Muscle layer of duodenum (tissue), 2 donors: Measurements from ENCODE around the gene ATF1.
"Not testable (repeated sequence)": the region's sequence is repeated elsewhere in the genome, so short reads cannot be mapped to it uniquely, and the experiment has no call there.

Experiments used
- H3K27ac ChIP-seq: one replicate; pipeline ENCODE4 v1.7.0; 2013; ENCODE audit warnings: mild to moderate bottlenecking, low read length
- H3K27me3 ChIP-seq: one replicate; pipeline ENCODE4 v1.7.0; 2013; ENCODE audit warnings: low read depth, mild to moderate bottlenecking, control low read depth, low read length
- H3K36me3 ChIP-seq, 2 donors: one replicate each; pipeline ENCODE4 v1.7.0; 2013; ENCODE audit warnings: low read length in 2 of 2, control low read depth in 1 of 2, mild to moderate bottlenecking in 1 of 2; ENCODE audit not compliant: insufficient read depth in 2 of 2, control insufficient read depth in 1 of 2
- H3K4me1 ChIP-seq, 2 donors: one replicate each; pipeline ENCODE4 v1.7.0; 2013; ENCODE audit warnings: low read length in 2 of 2, mild to moderate bottlenecking in 2 of 2, control low read depth in 1 of 2, moderate library complexity in 1 of 2; ENCODE audit not compliant: insufficient read depth in 2 of 2, control insufficient read depth in 1 of 2
- H3K4me3 ChIP-seq, 2 donors: one replicate each; pipeline ENCODE4 v1.7.0; 2013; ENCODE audit warnings: low read length in 2 of 2, low read depth in 1 of 2, mild to moderate bottlenecking in 1 of 2
- H3K9me3 ChIP-seq, 2 donors: one replicate each; pipeline ENCODE4 v1.7.0; 2013; ENCODE audit warnings: low read length in 2 of 2, control low read depth in 1 of 2, mild to moderate bottlenecking in 1 of 2; ENCODE audit not compliant: control insufficient read depth in 1 of 2
- donor health status: healthy.

Gene ATF1

DNA sequence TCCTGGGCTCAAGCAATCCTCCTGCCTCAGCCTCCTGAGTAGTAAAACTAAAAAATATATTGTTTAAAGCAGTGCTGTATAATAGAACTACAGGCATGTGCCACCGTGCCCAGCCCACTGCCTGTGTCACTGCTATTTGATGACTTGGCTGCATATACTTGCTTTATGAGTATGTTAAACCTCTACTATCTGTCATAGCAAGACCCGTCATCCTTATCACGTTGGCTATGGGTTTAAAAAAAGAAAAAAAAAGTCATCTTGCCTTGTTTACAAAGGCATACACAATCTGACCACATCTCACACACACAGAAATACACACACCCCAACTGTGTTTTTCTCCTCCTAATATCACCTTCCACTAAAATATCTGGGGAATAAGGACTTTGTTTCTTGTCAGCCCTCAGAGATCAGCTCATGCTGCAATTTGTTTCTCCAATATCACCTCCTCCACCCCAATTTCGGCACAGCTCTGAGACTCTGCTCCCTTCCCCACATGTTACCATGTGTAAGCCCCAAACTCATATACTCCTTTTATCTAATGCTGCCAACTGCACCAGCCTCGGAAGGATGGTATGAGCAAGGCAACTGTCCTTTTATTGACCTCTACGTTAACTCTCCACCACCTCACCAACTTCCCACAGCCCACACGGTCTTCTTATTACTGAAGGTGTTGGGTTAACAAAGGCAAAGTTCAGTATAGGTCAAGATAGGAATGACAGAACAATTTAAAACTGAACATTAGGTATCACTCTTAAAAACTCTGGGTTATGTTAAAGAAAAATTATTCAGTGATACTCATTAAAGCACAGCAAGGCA, 78.0 kb downstream of the ATF1 start:
- Histone ChIP-seq H3K4me1 (peaks cover 0 to 4% of the 10 kb centered on the region in 2 donors), H3K9me3 (no peaks in the 10 kb centered on the region), H3K27ac (no peak overlapping the region), H3K36me3 (no peaks in the 10 kb centered on the region), H3K4me3 (no peak overlapping the region), H3K27me3 (no peaks in the 10 kb centered on the region)

DNA sequence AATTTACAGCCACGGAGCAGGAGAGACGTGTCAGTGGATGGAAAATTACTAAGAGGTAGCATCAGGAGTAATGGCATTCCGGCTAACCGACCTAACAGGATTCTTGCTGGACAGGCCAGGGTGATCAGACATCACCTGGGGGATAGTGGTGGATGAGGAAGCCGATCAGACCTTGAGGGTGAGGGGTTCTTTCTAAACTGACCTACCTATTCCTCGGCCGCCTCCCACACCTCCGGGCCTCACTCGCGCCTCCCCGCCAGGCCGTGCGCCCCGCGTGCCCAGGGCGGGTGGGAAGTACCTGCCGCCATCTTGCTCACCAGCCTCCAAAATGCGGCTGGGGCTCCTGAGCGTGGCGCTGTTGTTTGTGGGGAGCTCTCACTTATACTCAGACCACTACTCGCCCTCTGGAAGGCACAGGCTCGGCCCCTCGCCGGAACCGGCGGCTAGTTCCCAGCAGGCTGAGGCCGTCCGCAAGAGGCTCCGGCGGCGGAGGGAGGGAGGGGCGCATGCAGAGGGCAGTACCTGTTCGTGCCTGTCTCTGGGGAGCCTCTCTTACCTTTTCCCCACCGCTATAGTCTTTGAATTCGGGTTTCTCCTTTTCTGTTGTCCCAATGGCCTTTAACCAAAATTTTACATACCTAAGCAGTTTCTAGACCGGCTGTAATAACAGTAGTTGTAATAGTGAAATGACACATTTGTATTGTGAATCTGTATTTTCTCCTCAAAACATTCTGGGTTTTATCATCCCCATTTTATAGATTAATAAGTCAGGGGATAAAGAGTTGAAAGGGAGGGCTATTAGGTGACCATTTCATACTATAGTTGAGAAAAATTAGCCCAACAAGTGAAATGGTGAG, 79.0 kb downstream of the ATF1 start, which contains the start of gene TMPRSS12:
Gene TMPRSS12, plus strand, starts transcription at position 290 of the 857 bp plus-strand sequence. Its CDS starts 39 bp downstream, at position 329.
- H3K9me3 ChIP-seq, result no peaks in the 10 kb centered on the region
- H3K36me3 ChIP-seq, result no peaks in the 10 kb centered on the region
- H3K4me3 ChIP-seq, result peak within 1 kb of the TSS; percentile 38 to 39
- no peaks in the 10 kb centered on the region for H3K27me3 ChIP-seq
- H3K4me1 ChIP-seq, result peaks cover 0 to 4% of the 10 kb centered on the region in 2 donors
- no peak within 1 kb of the TSS for H3K27ac ChIP-seq

DNA sequence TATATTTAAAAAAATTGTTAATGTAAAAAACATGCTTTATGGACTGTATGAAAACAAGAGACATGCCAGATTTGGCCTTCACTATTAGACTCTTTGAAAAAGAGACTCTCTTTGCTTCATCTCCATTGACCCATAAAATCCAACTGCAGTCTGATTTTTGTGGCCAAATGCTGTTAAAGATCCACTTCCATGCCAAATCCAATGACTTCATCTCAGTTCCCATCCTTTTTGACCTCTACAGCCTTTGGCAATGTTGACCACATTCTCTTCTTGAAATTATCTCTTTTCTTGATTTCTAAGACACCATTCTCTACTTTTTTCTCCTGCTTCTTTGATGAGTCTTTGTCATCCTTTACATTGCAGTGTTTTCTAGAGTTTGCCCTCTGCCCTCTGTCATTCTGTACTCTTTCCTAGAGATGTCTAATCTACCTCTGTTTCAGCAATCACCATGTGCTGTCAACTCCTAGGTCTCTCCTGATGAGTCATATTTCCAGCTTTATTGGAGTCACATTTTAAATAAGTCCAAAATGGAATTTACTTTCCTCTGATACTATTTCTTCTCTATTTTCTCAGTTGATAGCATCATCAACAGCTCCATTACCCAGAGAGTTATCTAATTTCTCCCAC, 81.2 kb downstream of the ATF1 start:
- Histone ChIP-seq H3K27me3 (no peaks in the 10 kb centered on the region), H3K9me3 (no peaks in the 10 kb centered on the region), H3K27ac (no peak overlapping the region), H3K4me1 (peaks cover 0 to 4% of the 10 kb centered on the region in 2 donors), H3K4me3 (no peak overlapping the region), H3K36me3 (no peaks in the 10 kb centered on the region)

DNA sequence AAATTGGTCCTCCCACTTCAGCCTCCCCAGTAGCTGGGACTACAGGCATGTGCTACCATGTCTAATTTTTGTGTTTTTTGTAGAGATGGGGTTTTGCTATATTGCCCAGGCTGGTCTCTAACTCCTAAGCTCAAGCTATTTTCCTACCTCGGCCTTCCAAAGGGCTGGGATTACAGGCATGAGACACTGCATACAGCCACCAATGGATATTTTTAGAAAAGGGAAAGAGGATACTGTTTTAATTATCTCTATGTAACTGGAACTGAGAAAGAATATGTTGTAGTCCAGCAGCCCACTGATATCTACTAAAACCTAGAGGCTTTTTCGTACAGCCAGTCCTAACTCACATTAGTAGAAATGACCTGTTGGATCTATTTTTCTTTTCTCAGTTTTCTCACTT, 85.1 kb downstream of the ATF1 start:
- no peaks in the 10 kb centered on the region for H3K36me3 ChIP-seq
- H3K27ac ChIP-seq, result no peak overlapping the region
- H3K4me1 ChIP-seq, result no peaks in the 10 kb centered on the region
- no peak overlapping the region for H3K4me3 ChIP-seq
- no peaks in the 10 kb centered on the region for H3K9me3 ChIP-seq
- no peaks in the 10 kb centered on the region for H3K27me3 ChIP-seq

DNA sequence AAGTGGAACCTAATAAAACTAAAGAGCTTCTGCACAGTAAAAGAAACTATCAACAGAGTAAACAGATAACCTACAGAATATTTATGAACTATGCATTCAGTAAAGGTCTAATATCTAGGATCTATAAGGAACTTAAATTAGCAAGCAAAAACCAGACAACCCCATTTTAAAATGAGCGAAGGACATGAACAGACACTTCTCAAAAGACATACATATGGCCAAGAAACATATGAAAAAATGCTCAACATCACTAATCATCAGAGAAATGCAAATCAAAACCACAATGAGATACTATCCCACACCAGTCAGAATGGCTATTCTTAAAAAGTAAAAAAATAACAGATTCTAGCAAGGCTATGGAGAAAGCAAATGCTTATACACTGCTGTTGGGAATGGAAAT, 91.3 kb downstream of the ATF1 start:
- not testable (repeated sequence) for H3K9me3 ChIP-seq, H3K27ac ChIP-seq, H3K27me3 ChIP-seq, H3K36me3 ChIP-seq, H3K4me3 ChIP-seq, H3K4me1 ChIP-seq

DNA sequence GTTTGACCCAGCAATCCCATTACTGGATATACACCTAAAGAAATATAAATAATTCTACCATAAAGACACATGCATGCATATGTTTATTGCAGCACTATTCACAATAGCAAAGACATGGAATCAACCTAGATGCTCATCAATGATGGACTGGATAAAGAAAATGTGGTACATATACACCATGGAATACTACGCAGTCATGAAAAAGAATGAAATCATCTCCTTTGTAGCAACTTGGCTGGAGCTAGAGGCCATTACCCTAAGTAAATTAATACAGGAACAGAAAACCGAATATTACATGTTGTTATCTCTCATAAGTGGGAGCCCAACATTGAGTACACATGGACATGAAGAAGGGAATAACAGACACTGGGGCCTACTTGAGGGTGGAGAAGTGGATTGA, 91.8 kb downstream of the ATF1 start:
- not testable (repeated sequence) for H3K4me1 ChIP-seq, H3K27me3 ChIP-seq, H3K4me3 ChIP-seq, H3K9me3 ChIP-seq, H3K27ac ChIP-seq, H3K36me3 ChIP-seq

DNA sequence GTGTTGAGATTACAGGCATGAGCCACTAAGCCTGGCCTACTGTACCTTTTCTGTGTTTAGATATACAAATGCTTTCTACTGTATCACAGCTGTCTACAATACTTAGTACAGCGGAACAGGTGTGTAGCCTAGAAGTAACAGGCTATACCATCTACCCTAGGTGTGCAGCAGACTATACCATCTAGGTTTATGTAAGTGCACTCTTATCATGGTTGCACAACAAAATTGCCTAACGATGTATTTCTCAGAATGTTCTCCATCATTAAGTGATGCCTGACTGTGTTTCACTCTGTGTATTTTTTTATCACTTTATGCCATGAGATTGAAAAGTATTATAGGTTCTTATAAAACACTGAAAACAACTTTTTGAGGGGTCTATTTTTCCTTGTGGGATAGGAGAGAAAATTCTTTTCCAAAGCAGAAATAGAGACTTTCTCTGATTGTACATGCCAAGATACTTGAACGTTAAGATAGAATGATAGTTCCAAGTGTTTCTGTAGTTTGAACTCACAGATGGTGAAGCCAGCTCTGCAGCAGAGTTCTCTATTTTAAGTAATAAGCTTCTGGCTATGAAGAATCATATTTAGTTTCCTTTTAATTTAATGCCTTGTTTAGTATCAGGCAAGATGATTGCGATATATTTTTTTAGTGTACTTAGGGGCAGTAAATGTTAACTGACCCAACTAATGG, 95.9 kb downstream of the ATF1 start:
- H3K4me3 ChIP-seq, result no peak overlapping the region
- H3K27me3 ChIP-seq, result no peaks in the 10 kb centered on the region
- H3K9me3 ChIP-seq, result no peaks in the 10 kb centered on the region
- no peaks in the 10 kb centered on the region for H3K36me3 ChIP-seq
- no peak overlapping the region for H3K27ac ChIP-seq
- H3K4me1 ChIP-seq, result no peaks in the 10 kb centered on the region

DNA sequence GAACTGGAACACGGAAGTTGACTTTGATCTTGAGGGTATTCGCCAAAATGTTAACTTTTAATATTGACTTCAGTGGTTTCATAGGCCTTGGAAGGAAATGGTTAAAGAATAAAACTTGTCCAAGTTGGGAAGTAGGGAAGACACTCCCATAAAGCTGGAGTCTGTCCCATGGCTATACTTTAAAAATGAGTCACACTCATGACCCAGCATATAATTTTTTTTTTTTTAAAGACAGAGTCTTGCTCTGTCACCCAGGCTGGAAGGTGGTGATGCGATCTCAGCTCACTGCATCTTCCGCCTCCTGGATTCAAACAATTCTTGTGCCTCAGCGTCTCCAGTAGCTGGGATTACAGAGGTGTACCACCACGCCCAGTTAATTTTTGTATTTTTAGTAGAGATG, 98.4 kb downstream of the ATF1 start:
- Histone ChIP-seq H3K9me3 (peaks cover 0 to 6% of the 10 kb centered on the region in 2 donors), H3K4me1 (no peaks in the 10 kb centered on the region), H3K27me3 (no peaks in the 10 kb centered on the region), H3K36me3 (no peaks in the 10 kb centered on the region), H3K27ac (no peak overlapping the region), H3K4me3 (no peak overlapping the region)

DNA sequence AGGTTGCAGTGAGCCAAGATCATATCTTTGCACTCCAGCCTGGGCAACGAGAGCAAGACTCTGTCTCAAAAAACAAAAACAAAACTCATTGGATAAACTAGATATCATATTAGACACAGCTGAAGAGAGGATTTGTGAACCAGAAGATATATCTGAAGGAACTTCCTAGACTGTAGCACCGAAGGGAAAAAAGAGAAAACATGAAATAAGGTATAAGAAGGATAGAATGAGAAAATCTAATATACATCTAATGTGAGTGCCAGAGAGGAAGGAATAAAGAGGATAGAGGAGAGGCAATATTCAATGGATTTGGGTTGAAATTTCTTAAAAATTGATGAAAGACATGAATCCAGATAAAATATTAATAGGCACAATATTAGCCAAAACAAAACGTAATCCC, 101.4 kb downstream of the ATF1 start:
- Histone ChIP-seq H3K9me3 (peaks cover 0 to 6% of the 10 kb centered on the region in 2 donors), H3K36me3 (no peaks in the 10 kb centered on the region), H3K4me1 (no peaks in the 10 kb centered on the region), H3K27ac (no peak overlapping the region), H3K4me3 (no peak overlapping the region), H3K27me3 (no peaks in the 10 kb centered on the region)

DNA sequence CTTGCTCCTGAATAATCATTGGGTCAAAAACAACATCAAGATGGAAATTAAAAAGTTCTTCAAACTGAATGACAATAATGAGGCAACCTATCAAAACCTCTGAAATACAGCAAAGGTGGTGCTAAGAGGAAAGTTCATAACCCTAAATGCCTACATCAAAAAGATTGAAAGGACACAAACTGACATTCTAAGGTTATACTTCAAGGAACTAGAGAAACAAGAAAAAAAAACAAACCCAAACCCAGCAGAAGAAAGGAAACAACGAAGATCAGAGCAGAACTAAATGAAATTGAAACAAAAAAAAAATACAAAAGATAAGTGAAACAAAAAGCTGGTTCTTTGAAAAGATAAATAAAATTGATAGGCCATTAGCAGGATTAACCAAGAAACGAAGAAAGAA, 105.0 kb downstream of the ATF1 start:
- not testable (repeated sequence) for H3K9me3 ChIP-seq, H3K27ac ChIP-seq, H3K4me3 ChIP-seq, H3K4me1 ChIP-seq, H3K27me3 ChIP-seq, H3K36me3 ChIP-seq
